ENCODE results near the gene ENTPD1.
A peak's percentile ranks its signal among the peaks of the same experiment; 100 is the strongest.
"Not testable (repeated sequence)": the region's sequence is repeated elsewhere in the genome, so short reads cannot be mapped to it uniquely, and the experiment has no call there.

ENTPD1 gene

GRCh38 chr10:95874783-95875182 is 118.8 kb downstream of the ENTPD1 start:
- not testable (repeated sequence) for H3K4me1 ChIP-seq (ENCODE audit: control insufficient read depth in 5 of 5, insufficient read depth in 5 of 5, low read length in 5 of 5); H3K9me3 ChIP-seq (ENCODE audit: control insufficient read depth in 5 of 5, low read length in 5 of 5); H3K9ac ChIP-seq (ENCODE audit: low read length in 5 of 5); H3K4me3 ChIP-seq (ENCODE audit: low read depth in 1 of 5, low read length in 5 of 5); H3K27ac ChIP-seq (ENCODE audit: low read depth, low read length); H3K27me3 ChIP-seq (ENCODE audit: control insufficient read depth in 5 of 5, insufficient read depth in 4 of 5, low read length in 5 of 5)
- H3K36me3 ChIP-seq (ENCODE audit: control insufficient read depth in 5 of 5, insufficient read depth in 5 of 5, low read length in 5 of 5) = peaks cover 7 to 15% (median 11%) of the 10 kb centered on the region in 5 donors

GRCh38 chr10:95876756-95877155 is 120.8 kb downstream of the ENTPD1 start:
- H3K36me3 ChIP-seq (ENCODE audit: control insufficient read depth in 5 of 5, insufficient read depth in 5 of 5, low read length in 5 of 5) = peaks cover 4 to 10% (median 6%) of the 10 kb centered on the region in 5 donors
- H3K9ac ChIP-seq (ENCODE audit: low read length in 5 of 5) = no peak overlapping the region
- H3K4me1 ChIP-seq (ENCODE audit: control insufficient read depth in 5 of 5, insufficient read depth in 5 of 5, low read length in 5 of 5) = peaks cover 0 to 4% (median 0%) of the 10 kb centered on the region in 5 donors
- no peak overlapping the region for H3K27ac ChIP-seq (ENCODE audit: low read depth, low read length)
- no peak overlapping the region for H3K4me3 ChIP-seq (ENCODE audit: low read depth in 1 of 5, low read length in 5 of 5)
- no peaks in the 10 kb centered on the region for H3K27me3 ChIP-seq (ENCODE audit: control insufficient read depth in 5 of 5, insufficient read depth in 4 of 5, low read length in 5 of 5)
- no peaks in the 10 kb centered on the region for H3K9me3 ChIP-seq (ENCODE audit: control insufficient read depth in 5 of 5, low read length in 5 of 5)

GRCh38 chr10:95877881-95878280 is 121.9 kb downstream of the ENTPD1 start:
- H3K4me3 ChIP-seq (ENCODE audit: low read depth in 1 of 5, low read length in 5 of 5) = no peak overlapping the region
- H3K4me1 ChIP-seq (ENCODE audit: control insufficient read depth in 5 of 5, insufficient read depth in 5 of 5, low read length in 5 of 5) = peaks cover 0 to 4% (median 0%) of the 10 kb centered on the region in 5 donors
- peaks cover 2 to 7% (median 5%) of the 10 kb centered on the region in 5 donors for H3K36me3 ChIP-seq (ENCODE audit: control insufficient read depth in 5 of 5, insufficient read depth in 5 of 5, low read length in 5 of 5)
- H3K9ac ChIP-seq (ENCODE audit: low read length in 5 of 5) = no peak overlapping the region
- no peaks in the 10 kb centered on the region for H3K27me3 ChIP-seq (ENCODE audit: control insufficient read depth in 5 of 5, insufficient read depth in 4 of 5, low read length in 5 of 5)
- H3K27ac ChIP-seq (ENCODE audit: low read depth, low read length) = no peak overlapping the region
- no peaks in the 10 kb centered on the region for H3K9me3 ChIP-seq (ENCODE audit: control insufficient read depth in 5 of 5, low read length in 5 of 5)

- Histone ChIP-seq H3K27ac (ENCODE audit: low read depth, low read length) (no peak overlapping the region), H3K9me3 (ENCODE audit: control insufficient read depth in 5 of 5, low read length in 5 of 5) (no peaks in the 10 kb centered on the region), H3K9ac (ENCODE audit: low read length in 5 of 5) (no peak overlapping the region), H3K4me3 (ENCODE audit: low read depth in 1 of 5, low read length in 5 of 5) (no peak overlapping the region), H3K36me3 (ENCODE audit: control insufficient read depth in 5 of 5, insufficient read depth in 5 of 5, low read length in 5 of 5) (peaks cover 0 to 7% (median 2%) of the 10 kb centered on the region in 5 donors), H3K4me1 (ENCODE audit: control insufficient read depth in 5 of 5, insufficient read depth in 5 of 5, low read length in 5 of 5) (peaks cover 0 to 4% (median 0%) of the 10 kb centered on the region in 5 donors), H3K27me3 (ENCODE audit: control insufficient read depth in 5 of 5, insufficient read depth in 4 of 5, low read length in 5 of 5) (no peaks in the 10 kb centered on the region)
Observed at GRCh38 chr10:95880704-95881103, 124.7 kb downstream of the ENTPD1 start.

- Histone ChIP-seq H3K27ac (ENCODE audit: low read depth, low read length) (no peak overlapping the region), H3K27me3 (ENCODE audit: control insufficient read depth in 5 of 5, insufficient read depth in 4 of 5, low read length in 5 of 5) (no peaks in the 10 kb centered on the region), H3K4me3 (ENCODE audit: low read depth in 1 of 5, low read length in 5 of 5) (no peak overlapping the region), H3K9ac (ENCODE audit: low read length in 5 of 5) (no peak overlapping the region), H3K4me1 (ENCODE audit: control insufficient read depth in 5 of 5, insufficient read depth in 5 of 5, low read length in 5 of 5) (peaks cover 0 to 4% (median 0%) of the 10 kb centered on the region in 5 donors), H3K36me3 (ENCODE audit: control insufficient read depth in 5 of 5, insufficient read depth in 5 of 5, low read length in 5 of 5) (peaks cover 0 to 7% (median 1%) of the 10 kb centered on the region in 5 donors), H3K9me3 (ENCODE audit: control insufficient read depth in 5 of 5, low read length in 5 of 5) (no peaks in the 10 kb centered on the region)
Observed at GRCh38 chr10:95881316-95881715, 125.4 kb downstream of the ENTPD1 start.

- Histone ChIP-seq H3K4me3 (ENCODE audit: low read depth in 1 of 5, low read length in 5 of 5) (no peak overlapping the region), H3K4me1 (ENCODE audit: control insufficient read depth in 5 of 5, insufficient read depth in 5 of 5, low read length in 5 of 5) (no peaks in the 10 kb centered on the region), H3K9me3 (ENCODE audit: control insufficient read depth in 5 of 5, low read length in 5 of 5) (no peaks in the 10 kb centered on the region), H3K9ac (ENCODE audit: low read length in 5 of 5) (no peak overlapping the region), H3K27me3 (ENCODE audit: control insufficient read depth in 5 of 5, insufficient read depth in 4 of 5, low read length in 5 of 5) (no peaks in the 10 kb centered on the region), H3K27ac (ENCODE audit: low read depth, low read length) (no peak overlapping the region), H3K36me3 (ENCODE audit: control insufficient read depth in 5 of 5, insufficient read depth in 5 of 5, low read length in 5 of 5) (peaks cover 0 to 37% (median 8%) of the 10 kb centered on the region in 5 donors)
Observed at GRCh38 chr10:95889830-95890229, 133.9 kb downstream of the ENTPD1 start.

- Histone ChIP-seq H3K9me3 (ENCODE audit: control insufficient read depth in 5 of 5, low read length in 5 of 5) (no peaks in the 10 kb centered on the region), H3K4me1 (ENCODE audit: control insufficient read depth in 5 of 5, insufficient read depth in 5 of 5, low read length in 5 of 5) (no peaks in the 10 kb centered on the region), H3K9ac (ENCODE audit: low read length in 5 of 5) (no peak overlapping the region), H3K27me3 (ENCODE audit: control insufficient read depth in 5 of 5, insufficient read depth in 4 of 5, low read length in 5 of 5) (no peaks in the 10 kb centered on the region), H3K27ac (ENCODE audit: low read depth, low read length) (no peak overlapping the region), H3K36me3 (ENCODE audit: control insufficient read depth in 5 of 5, insufficient read depth in 5 of 5, low read length in 5 of 5) (peaks cover 6 to 28% (median 19%) of the 10 kb centered on the region in 5 donors), H3K4me3 (ENCODE audit: low read depth in 1 of 5, low read length in 5 of 5) (no peak overlapping the region)
Observed at GRCh38 chr10:95896071-95896850, 140.3 kb downstream of the ENTPD1 start.

- not testable (repeated sequence) for H3K9me3 ChIP-seq (ENCODE audit: control insufficient read depth in 5 of 5, low read length in 5 of 5); H3K9ac ChIP-seq (ENCODE audit: low read length in 5 of 5); H3K27ac ChIP-seq (ENCODE audit: low read depth, low read length); H3K36me3 ChIP-seq (ENCODE audit: control insufficient read depth in 5 of 5, insufficient read depth in 5 of 5, low read length in 5 of 5); H3K4me3 ChIP-seq (ENCODE audit: low read depth in 1 of 5, low read length in 5 of 5); H3K27me3 ChIP-seq (ENCODE audit: control insufficient read depth in 5 of 5, insufficient read depth in 4 of 5, low read length in 5 of 5)
- H3K4me1 ChIP-seq (ENCODE audit: control insufficient read depth in 5 of 5, insufficient read depth in 5 of 5, low read length in 5 of 5) = peaks cover 0 to 18% (median 9%) of the 10 kb centered on the region in 5 donors
Observed at GRCh38 chr10:95905897-95906580, 150.1 kb downstream of the ENTPD1 start.

- H3K36me3 ChIP-seq (ENCODE audit: control insufficient read depth in 5 of 5, insufficient read depth in 5 of 5, low read length in 5 of 5) = peaks cover 2 to 10% (median 8%) of the 10 kb centered on the region in 5 donors
- peaks cover 0 to 18% (median 9%) of the 10 kb centered on the region in 5 donors for H3K4me1 ChIP-seq (ENCODE audit: control insufficient read depth in 5 of 5, insufficient read depth in 5 of 5, low read length in 5 of 5)
- H3K9me3 ChIP-seq (ENCODE audit: control insufficient read depth in 5 of 5, low read length in 5 of 5) = no peaks in the 10 kb centered on the region
- peak overlapping the region; percentile 64 to 85 (median 76) for H3K9ac ChIP-seq (ENCODE audit: low read length in 5 of 5)
- peak overlapping the region; percentile 19 for H3K27ac ChIP-seq (ENCODE audit: low read depth, low read length)
- H3K4me3 ChIP-seq (ENCODE audit: low read depth in 1 of 5, low read length in 5 of 5) = peak overlapping the region; percentile 84 to 94 (median 93)
- H3K27me3 ChIP-seq (ENCODE audit: control insufficient read depth in 5 of 5, insufficient read depth in 4 of 5, low read length in 5 of 5) = no peaks in the 10 kb centered on the region
Observed at GRCh38 chr10:95906677-95907455, 150.9 kb downstream of the ENTPD1 start.
